Right cardiac atrium (tissue), 5 donors: Measurements from ENCODE around the gene DPF1. TPM values are rescaled to one million over a fixed set of nuclear protein-coding genes. Genes with fewer than 3 reads are reported as not detected.
A peak's percentile ranks its signal among the peaks of the same experiment; 100 is the strongest.

ENCODE experiments used
- ATAC-seq, 2 donors: fragments of 200-7000 bp; cut with Tn5 transposase; one replicate each; pipeline versions ENCODE4 v1.8.0 to v1.9.1; 2020; ENCODE audit warnings: moderate library complexity in 2 of 2, mild to moderate bottlenecking in 1 of 2
- DNase-seq, 3 donors: peaks; one replicate each; pipeline ENCODE4 v3.0.0-alpha.2; 2020
- H3K27ac ChIP-seq: one replicate; pipeline ENCODE4 v1.5.1; 2013; ENCODE audit warnings: mild to moderate bottlenecking, low read length, control low read depth, moderate library complexity
- H3K27me3 ChIP-seq: one replicate; pipeline ENCODE4 v1.6.1; 2013; ENCODE audit not compliant: control insufficient read depth, insufficient read depth
- H3K4me1 ChIP-seq: one replicate; pipeline ENCODE4 v1.6.1; 2013; ENCODE audit warnings: low read length; ENCODE audit not compliant: control insufficient read depth, insufficient read depth
- H3K4me3 ChIP-seq: one replicate; pipeline ENCODE4 v1.5.1; 2013; ENCODE audit warnings: low read length, control low read depth
- H3K9me3 ChIP-seq: one replicate; pipeline ENCODE4 v1.6.1; 2013; ENCODE audit warnings: low read length; ENCODE audit not compliant: control insufficient read depth
- WGBS: extraction: QIAGEN DNeasy Blood & Tissue Kit; methylation state at CpG from one replicate; pipeline ENCODE4 v1.1.7; 2013; 5-methylcytosine and 5-hydroxymethylcytosine counted together
- intact Hi-C, 4 donors: fragments of 100-400 bp; cut with DNase I; formaldehyde crosslinking; loops; one replicate each; pipeline versions ENCODE4 v1.11.0 to v1.14.0; 2022 to 2023
- polyA plus RNA-seq: library from polyadenylated mRNA; stranded (reverse); fragments of 200-250 nt; gene quantifications from one replicate; pipeline ENCODE4 v1.2.3, GENCODE V29; 2013
- total RNA-seq, 4 donors: library from RNA; stranded (reverse); fragmentation: NEBNext Ultra II Directional; extraction: Animal tissue kit (Norgen Biotek cat#: 25700); gene quantifications; one replicate each; pipeline ENCODE4 v1.2.1, GENCODE V29; 2021
- donor health status: healthy with polysubstance abuse.
- donor health status: DM: no; HTN: yes; CAD: no.
- donor health status: DM: no; HTN: no; CAD: no.
- donor health status: DM: no; HTN: yes; CAD: no; lungs with severe emphysema.
- donor health status: DM: yes; HTN: yes; CAD: no.

Gene DPF1
- total and polyA plus RNA-seq, 5 donors: 0.09 to 0.36 TPM; not detected in 3

GRCh38 chr19:38197937-38198704, 25.9 kb downstream of the DPF1 start:
- WGBS: 93% methylated on average over 25 of the region's 25 CpGs
- DNase-seq (no peak), ATAC-seq (no peak)
- H3K4me3 ChIP-seq: no peak overlapping the region
- H3K27me3 ChIP-seq: no peaks in the 10 kb centered on the region
- H3K4me1 ChIP-seq: no peaks in the 10 kb centered on the region
- intact Hi-C loops: no loop called here
- no peak overlapping the region for H3K27ac ChIP-seq
- no peaks in the 10 kb centered on the region for H3K9me3 ChIP-seq

- H3K27ac ChIP-seq: no peak overlapping the region
- intact Hi-C loops: no loop called here
- H3K27me3 ChIP-seq: no peaks in the 10 kb centered on the region
- WGBS: 94% methylated on average over 23 of the region's 23 CpGs
- no peaks in the 10 kb centered on the region for H3K4me1 ChIP-seq
- DNase-seq: no peak
- H3K9me3 ChIP-seq: no peaks in the 10 kb centered on the region
- ATAC-seq: no peak
- no peak overlapping the region for H3K4me3 ChIP-seq
These were observed 26.9 kb downstream of the DPF1 start for GRCh38 chr19:38196948-38197656.

- H3K27me3 ChIP-seq: no peaks in the 10 kb centered on the region
- H3K9me3 ChIP-seq: no peaks in the 10 kb centered on the region
- no peak for DNase-seq
- intact Hi-C loops: no loop called here
- 95% methylated on average over 13 of the region's 13 CpGs for WGBS
- ATAC-seq: no peak
- no peaks in the 10 kb centered on the region for H3K4me1 ChIP-seq
- H3K4me3 ChIP-seq: no peak overlapping the region
- no peak overlapping the region for H3K27ac ChIP-seq
These were observed 27.7 kb downstream of the DPF1 start for GRCh38 chr19:38196245-38196837.

GRCh38 chr19:38195237-38195636, 28.8 kb downstream of the DPF1 start:
- no peak for DNase-seq
- no peaks in the 10 kb centered on the region for H3K4me1 ChIP-seq
- no peak overlapping the region for H3K27ac ChIP-seq
- H3K9me3 ChIP-seq: no peaks in the 10 kb centered on the region
- no peak overlapping the region for H3K4me3 ChIP-seq
- WGBS: 77% methylated on average over 10 of the region's 10 CpGs
- no peak for ATAC-seq
- no peaks in the 10 kb centered on the region for H3K27me3 ChIP-seq
- intact Hi-C loops: no loop called here

GRCh38 chr19:38194061-38194701, 29.8 kb downstream of the DPF1 start:
- Histone ChIP-seq H3K4me3 (no peak overlapping the region), H3K27me3 (no peaks in the 10 kb centered on the region), H3K27ac (no peak overlapping the region), H3K9me3 (no peaks in the 10 kb centered on the region), H3K4me1 (no peaks in the 10 kb centered on the region)
- no peak for ATAC-seq
- DNase-seq: no peak
- 90% methylated on average over 13 of the region's 13 CpGs for WGBS
- intact Hi-C loops: no loop called here

- ATAC-seq: no peak
- H3K9me3 ChIP-seq: no peaks in the 10 kb centered on the region
- no peak overlapping the region for H3K27ac ChIP-seq
- H3K27me3 ChIP-seq: no peaks in the 10 kb centered on the region
- DNase-seq: no peak
- intact Hi-C loops: no loop called here
- WGBS: 91% methylated on average over 29 of the region's 29 CpGs
- H3K4me1 ChIP-seq: no peaks in the 10 kb centered on the region
- no peak overlapping the region for H3K4me3 ChIP-seq
These were observed 30.6 kb downstream of the DPF1 start for GRCh38 chr19:38193445-38193844.

GRCh38 chr19:38191747-38192146, 32.3 kb downstream of the DPF1 start:
- no peak overlapping the region for H3K4me3 ChIP-seq
- no peaks in the 10 kb centered on the region for H3K4me1 ChIP-seq
- H3K27ac ChIP-seq: no peak overlapping the region
- H3K9me3 ChIP-seq: no peaks in the 10 kb centered on the region
- WGBS: 91% methylated on average over 13 of the region's 13 CpGs
- no peak for DNase-seq
- ATAC-seq: no peak
- H3K27me3 ChIP-seq: no peaks in the 10 kb centered on the region
- intact Hi-C loops: no loop called here

GRCh38 chr19:38190793-38191192, 33.2 kb downstream of the DPF1 start:
- ATAC-seq: no peak
- intact Hi-C loops: no loop called here
- Histone ChIP-seq H3K9me3 (no peaks in the 10 kb centered on the region), H3K4me3 (no peak overlapping the region), H3K27ac (no peak overlapping the region), H3K4me1 (no peaks in the 10 kb centered on the region), H3K27me3 (no peaks in the 10 kb centered on the region)
- WGBS: 85% methylated on average over 6 of the region's 6 CpGs
- no peak for DNase-seq

- no peak overlapping the region for H3K27ac ChIP-seq
- no peaks in the 10 kb centered on the region for H3K4me1 ChIP-seq
- DNase-seq: no peak
- ATAC-seq: no peak
- no peak overlapping the region for H3K4me3 ChIP-seq
- WGBS: 65% methylated on average over 6 of the region's 6 CpGs
- no peaks in the 10 kb centered on the region for H3K27me3 ChIP-seq
- no peaks in the 10 kb centered on the region for H3K9me3 ChIP-seq
- intact Hi-C loops: no loop called here
These were observed 34.0 kb downstream of the DPF1 start for GRCh38 chr19:38190061-38190460.

GRCh38 chr19:38185562-38185961, 38.5 kb downstream of the DPF1 start:
- Histone ChIP-seq H3K27ac (no peak overlapping the region), H3K9me3 (no peaks in the 10 kb centered on the region), H3K4me3 (no peak overlapping the region), H3K27me3 (no peaks in the 10 kb centered on the region), H3K4me1 (no peaks in the 10 kb centered on the region)
- WGBS: 88% methylated on average over 10 of the region's 10 CpGs
- ATAC-seq: no peak
- DNase-seq: no peak
- intact Hi-C loops: no loop called here

- Histone ChIP-seq H3K4me1 (no peaks in the 10 kb centered on the region), H3K27ac (peak overlapping the region; percentile 57), H3K4me3 (no peak overlapping the region), H3K27me3 (no peaks in the 10 kb centered on the region), H3K9me3 (no peaks in the 10 kb centered on the region)
- 80% methylated on average over 9 of the region's 9 CpGs for WGBS
- DNase-seq: no peak
- ATAC-seq: no peak
- intact Hi-C loops: no loop called here
These were observed 39.2 kb downstream of the DPF1 start for GRCh38 chr19:38184815-38185214.
